CD4-positive, CD25-positive, alpha-beta regulatory T cell (primary cell): ENCODE measurements around the gene HOXA4. TPM values are rescaled to one million over a fixed set of nuclear protein-coding genes. Genes with fewer than 3 reads are reported as not detected.

Source experiments
- ATAC-seq, 2 donors: fragments of 150-1000 bp; cut with Tn5 transposase; one replicate each; pipeline ENCODE4 v1.10.0; 2021; ENCODE audit warnings: low read depth in 2 of 2, moderate number of reproducible peaks in 2 of 2, moderate library complexity in 1 of 2
- DNase-seq, 3 donors: peaks; one replicate each; pipeline versions ENCODE4 v3.0.0 to v3.0.0-alpha.2; 2012 to 2022; ENCODE audit warnings: mixed read lengths in 1 of 3
- H3K27ac ChIP-seq: one replicate; pipeline ENCODE4 v1.7.0; 2013; ENCODE audit warnings: mild to moderate bottlenecking, low read length; ENCODE audit not compliant: insufficient read depth, poor library complexity, severe bottlenecking
- H3K27me3 ChIP-seq: one replicate; pipeline ENCODE4 v1.7.0; 2013; ENCODE audit warnings: low read length; ENCODE audit not compliant: control insufficient read depth, insufficient read depth
- H3K36me3 ChIP-seq: one replicate; pipeline ENCODE4 v1.7.0; 2013; ENCODE audit warnings: mild to moderate bottlenecking, low read length, moderate library complexity; ENCODE audit not compliant: control insufficient read depth, insufficient read depth
- H3K4me1 ChIP-seq: 2 replicates; pipeline ENCODE4 v1.7.0; 2013; ENCODE audit warnings: mild to moderate bottlenecking, low read length; ENCODE audit not compliant: insufficient read depth, control insufficient read depth, poor library complexity, severe bottlenecking
- H3K4me3 ChIP-seq: one replicate; pipeline ENCODE4 v1.7.0; 2013; ENCODE audit warnings: low read depth, mild to moderate bottlenecking, low read length, moderate library complexity
- H3K9me3 ChIP-seq, 2 experiments: 1 replicate in 1 of 2; 2 replicates in 1 of 2; pipeline ENCODE4 v1.7.0; 2013; ENCODE audit warnings: low read length in 2 of 2, mild to moderate bottlenecking in 1 of 2, moderate library complexity in 1 of 2; ENCODE audit not compliant: control insufficient read depth in 2 of 2
- H3K27ac Mint-ChIP-seq, 3 donors: one replicate each; pipeline ENCODE4 v1.8.0; 2020 to 2022; ENCODE audit warnings: mild to moderate bottlenecking in 3 of 3, mixed read lengths in 3 of 3, moderate library complexity in 2 of 3
- H3K27me3 Mint-ChIP-seq: one replicate; pipeline ENCODE4 v1.8.0; 2022; ENCODE audit warnings: mild to moderate bottlenecking, mixed read lengths
- H3K36me3 Mint-ChIP-seq: one replicate; pipeline ENCODE4 v1.8.0; 2020; ENCODE audit warnings: mixed read lengths
- H3K4me1 Mint-ChIP-seq, 4 donors: one replicate each; pipeline ENCODE4 v1.8.0; 2020 to 2022; ENCODE audit warnings: mixed read lengths in 4 of 4, mild to moderate bottlenecking in 1 of 4
- H3K4me3 Mint-ChIP-seq, 4 donors: one replicate each; pipeline ENCODE4 v1.8.0; 2020 to 2022; ENCODE audit warnings: mild to moderate bottlenecking in 4 of 4, mixed read lengths in 4 of 4, moderate library complexity in 3 of 4
- H3K9me3 Mint-ChIP-seq, 7 donors: one replicate each; pipeline ENCODE4 v1.8.0; 2020 to 2022; ENCODE audit warnings: mixed read lengths in 7 of 7, mild to moderate bottlenecking in 3 of 7, moderate library complexity in 2 of 7
- polyA plus RNA-seq, 4 donors: library from polyadenylated mRNA; unstranded; fragments of 300-500 nt; fragmentation: Illumina TruSeq; gene quantifications; one replicate each; pipeline ENCODE4 v1.2.3, GENCODE V29; 2021
- total RNA-seq: library from RNA; stranded (reverse); gene quantifications from one replicate; pipeline ENCODE4 v1.2.3, GENCODE V29; 2022

The HOXA4 gene
- total and polyA plus RNA-seq, 5 donors from 2014 or later = 0.13 to 0.18 TPM; not detected in 3

DNA sequence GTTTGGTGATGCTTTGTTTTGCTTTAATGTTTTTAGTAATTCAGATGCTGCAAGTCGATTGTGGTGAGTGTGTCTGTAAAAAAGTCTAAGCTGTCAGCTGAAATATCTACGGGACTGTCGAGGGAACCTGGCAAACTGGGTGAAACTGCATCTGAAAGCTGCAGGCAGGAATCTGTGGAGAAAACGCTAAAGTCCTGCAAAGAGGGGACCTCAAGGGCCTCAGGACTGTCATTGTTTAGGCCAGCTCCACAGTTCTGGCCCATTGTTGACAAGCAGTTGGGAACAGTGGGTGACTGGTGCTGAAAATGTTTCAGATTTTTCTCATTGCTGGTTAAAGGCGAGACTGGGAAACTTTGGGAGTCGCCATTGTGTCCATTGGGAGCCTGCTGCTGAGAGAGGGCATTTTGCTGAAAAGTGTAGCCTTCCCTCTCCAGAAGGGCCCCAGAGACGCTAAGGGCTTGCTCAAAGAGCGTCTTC, 29.8 kb downstream of the HOXA4 start:
- peaks cover 25% of the 10 kb centered on the region for H3K4me1 ChIP-seq
- H3K27me3 Mint-ChIP-seq = peaks cover 73% of the 10 kb centered on the region
- H3K4me1 Mint-ChIP-seq = peaks cover 8 to 50% (median 19%) of the 10 kb centered on the region in 4 donors
- H3K27ac Mint-ChIP-seq = no peak overlapping the region
- no peak for DNase-seq
- ATAC-seq = no peak
- no peak overlapping the region for H3K27ac ChIP-seq
- H3K36me3 Mint-ChIP-seq = peaks cover 22% of the 10 kb centered on the region
- H3K9me3 Mint-ChIP-seq = peaks cover 0 to 7% (median 0%) of the 10 kb centered on the region in 7 donors
- no peak overlapping the region for H3K4me3 ChIP-seq
- H3K9me3 ChIP-seq = no peaks in the 10 kb centered on the region
- H3K27me3 ChIP-seq = peaks cover 18% of the 10 kb centered on the region
- H3K36me3 ChIP-seq = no peaks in the 10 kb centered on the region
- peak overlapping the region in 1 of 4 donors; percentile 55 for H3K4me3 Mint-ChIP-seq

DNA sequence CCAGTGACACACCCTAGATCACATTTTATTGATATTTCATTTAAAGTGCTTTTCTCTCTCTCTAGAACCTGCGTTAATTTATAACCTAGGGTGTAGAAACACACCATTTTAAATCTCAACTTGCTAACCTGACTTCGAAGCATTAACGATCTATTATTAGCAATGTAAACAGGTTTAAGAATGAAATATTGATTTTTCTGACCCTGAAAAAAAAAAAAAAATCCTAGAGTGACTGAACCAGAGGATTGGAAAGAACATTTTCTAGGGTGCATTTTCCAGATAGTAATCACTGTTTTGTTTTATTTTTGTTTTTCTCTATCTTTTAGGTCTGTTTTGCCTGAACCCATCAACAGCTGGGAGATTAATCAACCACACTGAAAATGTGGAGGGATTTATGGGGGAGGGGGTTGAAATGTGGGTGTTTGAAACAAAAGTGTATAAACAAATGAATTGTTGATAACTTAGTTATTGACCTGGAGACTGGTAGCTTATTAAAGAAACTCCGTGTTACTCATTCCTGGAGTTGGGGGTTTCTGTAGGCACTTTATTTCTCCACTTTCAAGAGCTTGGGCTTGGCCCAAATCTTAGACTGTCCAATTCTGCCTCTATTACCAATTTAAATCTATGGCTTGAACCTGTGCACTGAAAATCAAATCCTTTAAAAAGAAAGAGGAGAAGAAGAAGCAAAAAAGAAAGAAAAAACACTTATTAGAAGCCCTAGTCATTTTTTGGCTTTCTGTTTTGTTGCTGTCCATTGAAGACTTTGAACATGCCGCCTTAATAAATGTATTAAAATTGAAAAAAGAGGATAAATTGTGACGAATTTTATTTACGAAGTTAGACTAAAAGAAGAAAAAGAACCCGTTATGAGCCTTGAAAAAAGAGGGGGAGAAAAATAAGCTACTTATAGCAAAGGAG, 30.8 kb downstream of the HOXA4 start:
- no peaks in the 10 kb centered on the region for H3K36me3 ChIP-seq
- H3K9me3 ChIP-seq = no peaks in the 10 kb centered on the region
- peaks cover 22% of the 10 kb centered on the region for H3K36me3 Mint-ChIP-seq
- peak overlapping the region in 2 of 4 donors; percentile 36 to 69 for H3K4me3 Mint-ChIP-seq
- H3K4me1 ChIP-seq = peaks cover 35% of the 10 kb centered on the region
- H3K27me3 ChIP-seq = peaks cover 18% of the 10 kb centered on the region
- peaks cover 75% of the 10 kb centered on the region for H3K27me3 Mint-ChIP-seq
- no peak overlapping the region for H3K27ac ChIP-seq
- H3K4me3 ChIP-seq = no peak overlapping the region
- DNase-seq (no peak), ATAC-seq (no peak)
- peaks cover 0 to 7% (median 0%) of the 10 kb centered on the region in 7 donors for H3K9me3 Mint-ChIP-seq
- H3K4me1 Mint-ChIP-seq = peaks cover 8 to 60% (median 22%) of the 10 kb centered on the region in 4 donors
- H3K27ac Mint-ChIP-seq = no peak overlapping the region

DNA sequence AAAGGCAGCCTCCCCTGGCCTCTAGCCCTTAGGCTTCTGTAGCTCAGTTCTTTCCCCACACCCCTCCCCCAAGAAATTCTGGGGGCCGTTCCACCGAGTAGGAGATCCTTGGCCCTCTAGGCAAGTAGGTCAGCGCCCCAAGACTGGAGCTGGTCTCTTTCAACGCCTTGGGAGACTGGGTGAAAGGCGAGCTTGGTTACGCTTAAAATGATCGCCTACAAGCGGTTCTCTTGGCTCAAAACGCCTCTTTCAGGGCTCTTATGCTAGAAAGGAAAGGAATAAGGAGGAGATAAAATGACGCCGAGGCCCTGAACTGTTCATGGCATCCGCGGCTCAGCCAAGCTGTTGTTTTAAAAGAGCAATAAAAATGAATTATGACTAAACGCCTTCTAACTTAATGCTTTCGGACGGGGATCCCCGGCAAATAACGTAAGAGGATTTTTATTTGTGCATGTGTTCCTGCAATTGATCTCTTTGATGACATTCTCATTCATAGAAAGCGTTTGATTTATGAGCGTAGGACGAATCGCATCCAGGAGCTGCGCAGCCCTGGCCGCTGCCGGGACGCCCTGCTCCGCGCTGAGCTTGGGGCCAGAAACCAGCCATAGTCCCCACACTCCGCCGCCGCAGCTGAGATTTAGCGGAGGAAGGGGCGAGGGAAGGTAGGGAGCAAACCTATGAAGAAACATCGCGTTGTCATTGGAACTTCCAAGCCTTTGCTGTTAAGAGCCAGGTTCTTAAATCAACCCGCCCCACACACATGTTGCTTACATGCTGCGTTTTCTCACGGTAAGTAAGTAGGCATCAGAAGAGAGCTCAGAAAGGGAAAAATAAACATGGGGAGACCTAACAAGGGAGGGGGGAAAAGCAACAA, 31.7 kb downstream of the HOXA4 start:
- H3K9me3 ChIP-seq = no peaks in the 10 kb centered on the region
- Mint-ChIP-seq H3K36me3 (peaks cover 22% of the 10 kb centered on the region), H3K27ac (no peak overlapping the region), H3K4me1 (peaks cover 10 to 66% (median 25%) of the 10 kb centered on the region in 4 donors), H3K27me3 (peaks cover 74% of the 10 kb centered on the region), H3K4me3 (peak overlapping the region in 3 of 4 donors; percentile 36 to 73 (median 69)), H3K9me3 (peaks cover 0 to 5% (median 0%) of the 10 kb centered on the region in 7 donors)
- no peaks in the 10 kb centered on the region for H3K36me3 ChIP-seq
- H3K4me1 ChIP-seq = peaks cover 35% of the 10 kb centered on the region
- peaks cover 18% of the 10 kb centered on the region for H3K27me3 ChIP-seq
- H3K4me3 ChIP-seq = no peak overlapping the region
- no peak for DNase-seq
- H3K27ac ChIP-seq = no peak overlapping the region
- no peak for ATAC-seq

DNA sequence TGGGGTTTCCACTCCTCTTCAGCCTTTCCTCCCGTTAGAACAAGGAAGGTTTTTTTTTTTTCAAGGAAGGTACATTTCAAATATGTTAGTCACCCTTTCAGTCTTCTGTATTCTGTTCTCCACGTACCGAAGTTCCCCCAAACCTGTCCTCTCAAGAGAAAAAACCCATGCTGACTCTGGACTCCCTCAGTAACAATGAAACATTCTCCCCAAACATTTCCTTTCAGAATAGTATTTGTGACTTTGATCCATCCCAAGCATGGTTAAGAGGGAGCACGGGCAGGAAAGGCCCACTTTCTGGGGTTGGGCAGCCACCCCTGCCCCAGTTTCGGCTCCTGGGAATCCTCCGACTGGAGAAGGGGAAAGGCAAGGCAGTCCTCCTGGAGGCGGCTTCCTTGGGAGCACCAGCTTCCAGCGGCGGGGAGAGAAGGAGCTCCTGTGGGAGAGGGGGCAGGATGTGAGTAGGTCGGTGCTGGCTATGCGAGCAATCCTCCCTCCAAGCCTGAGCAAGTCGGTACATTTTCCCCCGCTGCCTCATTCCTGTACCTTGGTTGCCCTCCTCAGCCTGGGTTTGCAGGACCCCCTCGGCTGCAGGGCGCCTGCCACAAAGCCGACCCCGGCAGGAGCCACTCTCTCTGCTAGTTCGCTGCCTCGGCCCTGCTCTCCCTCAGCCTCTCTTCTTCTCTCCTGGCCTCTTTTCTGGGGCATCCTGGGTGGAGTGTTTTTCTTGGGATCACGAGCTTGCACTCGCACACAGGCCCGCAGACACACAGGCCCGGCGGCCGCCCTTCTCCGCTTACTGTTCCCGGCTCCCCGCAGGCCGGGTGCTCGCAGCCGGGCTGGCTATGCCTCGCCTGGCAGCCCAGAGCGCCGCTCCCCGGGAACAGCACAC, 32.6 kb downstream of the HOXA4 start:
- H3K9me3 Mint-ChIP-seq = peaks cover 0 to 2% (median 0%) of the 10 kb centered on the region in 7 donors
- H3K4me1 ChIP-seq = peaks cover 34% of the 10 kb centered on the region
- peaks cover 16 to 58% (median 24%) of the 10 kb centered on the region in 4 donors for H3K4me1 Mint-ChIP-seq
- H3K4me3 ChIP-seq = peak overlapping the region; percentile 76
- H3K4me3 Mint-ChIP-seq = peak overlapping the region; percentile 94 to 98 (median 94)
- no peak overlapping the region for H3K27ac Mint-ChIP-seq
- no peaks in the 10 kb centered on the region for H3K9me3 ChIP-seq
- H3K36me3 ChIP-seq = no peaks in the 10 kb centered on the region
- H3K27me3 Mint-ChIP-seq = peaks cover 71% of the 10 kb centered on the region
- DNase-seq (no peak), ATAC-seq (no peak)
- H3K27me3 ChIP-seq = peaks cover 14% of the 10 kb centered on the region
- no peak overlapping the region for H3K27ac ChIP-seq
- peaks cover 22% of the 10 kb centered on the region for H3K36me3 Mint-ChIP-seq

DNA sequence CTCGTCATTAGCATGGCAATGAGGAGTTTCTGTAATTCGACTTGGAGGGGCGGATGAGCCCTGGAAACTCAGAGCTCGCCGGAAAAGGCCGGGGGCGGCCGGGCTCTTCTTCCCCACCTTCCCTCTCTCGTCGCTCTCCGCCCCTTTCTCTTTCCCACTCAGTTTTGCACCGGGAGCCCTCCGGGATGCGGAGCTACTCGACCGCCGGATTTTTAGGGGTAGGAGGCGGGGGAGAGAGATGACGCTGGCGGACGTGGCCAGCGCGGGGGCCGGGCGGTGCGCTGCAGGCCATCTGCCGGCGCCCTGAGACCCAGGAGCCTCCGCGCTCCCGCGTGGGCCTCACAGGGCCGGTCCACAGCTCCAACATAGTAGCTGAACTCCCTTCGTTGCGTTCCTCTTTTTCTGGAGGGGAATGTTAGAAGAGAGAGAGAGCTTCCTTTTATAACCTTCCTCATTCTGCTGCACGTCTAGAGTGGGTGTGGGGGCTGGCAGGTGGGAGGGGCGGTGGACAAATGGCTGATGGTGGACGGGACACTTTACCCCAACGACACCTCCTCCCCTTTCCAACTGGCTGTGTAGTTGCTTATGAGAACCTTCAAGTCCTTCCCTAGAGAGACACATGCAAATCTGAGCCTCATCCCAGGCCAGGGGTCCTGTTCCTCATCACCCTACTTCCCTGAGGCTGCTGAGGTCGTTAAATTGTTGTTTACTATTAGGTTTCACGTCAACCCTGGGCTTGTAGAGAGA, 33.6 kb downstream of the HOXA4 start:
- Histone ChIP-seq H3K9me3 (no peaks in the 10 kb centered on the region), H3K27me3 (peaks cover 19% of the 10 kb centered on the region), H3K27ac (peak overlapping the region; percentile 65), H3K4me1 (peaks cover 25% of the 10 kb centered on the region), H3K36me3 (no peaks in the 10 kb centered on the region), H3K4me3 (peak overlapping the region; percentile 76)
- H3K4me1 Mint-ChIP-seq = peaks cover 13 to 53% (median 19%) of the 10 kb centered on the region in 4 donors
- H3K9me3 Mint-ChIP-seq = peaks cover 0 to 2% (median 0%) of the 10 kb centered on the region in 7 donors
- H3K36me3 Mint-ChIP-seq = peaks cover 26% of the 10 kb centered on the region
- DNase-seq (peak in 1 of 3 donors; percentile 12), ATAC-seq (no peak)
- H3K4me3 Mint-ChIP-seq = peak overlapping the region; percentile 94 to 98 (median 94)
- peak overlapping the region; percentile 23 to 88 (median 61) for H3K27ac Mint-ChIP-seq
- peaks cover 72% of the 10 kb centered on the region for H3K27me3 Mint-ChIP-seq

DNA sequence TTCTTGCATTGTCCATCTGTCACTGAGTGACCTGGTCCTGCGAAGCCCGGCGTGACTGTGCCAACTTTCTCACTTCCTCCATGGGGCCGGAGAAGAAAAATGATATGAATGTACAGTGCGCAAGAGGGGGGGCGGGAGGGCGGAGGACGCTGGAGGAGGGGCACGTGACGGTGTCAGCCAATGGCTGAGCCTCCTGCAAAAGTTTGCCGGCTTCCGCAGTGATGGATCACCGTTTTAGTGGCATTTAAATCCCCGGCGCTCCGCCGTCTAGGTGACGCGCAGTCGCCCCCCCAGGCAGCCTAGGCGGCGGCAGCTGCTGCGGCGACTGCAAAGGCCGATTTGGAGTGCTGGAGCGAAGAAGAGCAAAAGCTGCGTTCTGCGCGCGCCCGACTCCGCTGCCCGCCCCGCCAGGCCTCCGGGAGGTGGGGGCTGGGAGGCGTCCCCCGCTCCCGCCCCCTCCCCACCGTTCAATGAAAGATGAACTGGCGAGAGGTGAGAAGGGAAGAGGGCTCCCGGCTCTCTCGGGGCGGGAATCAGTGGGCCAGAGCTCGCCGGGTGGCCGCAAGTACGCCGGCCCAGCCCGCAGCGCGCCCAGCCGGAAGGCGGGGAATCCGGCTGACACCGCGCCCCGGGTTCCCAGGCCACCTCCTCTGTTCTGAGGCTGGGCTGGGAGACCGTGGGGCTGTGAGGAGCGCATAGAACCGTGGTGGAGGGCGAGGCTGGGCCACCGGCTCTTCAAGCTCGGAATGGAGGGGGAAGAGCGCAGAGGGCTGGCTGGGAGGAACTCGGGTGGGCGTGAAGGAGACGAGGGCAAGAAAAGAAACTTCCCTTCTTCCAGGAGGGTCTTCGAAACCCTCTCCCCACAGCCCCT, 34.4 kb downstream of the HOXA4 start, which contains the start of gene HOXA1:
Gene HOXA1, minus strand, starts transcription at position 104 of the 871 bp plus-strand sequence. Its CDS starts 88 bp downstream, at position 16.
- H3K36me3 Mint-ChIP-seq = peaks cover 19% of the 10 kb centered on the region
- peak; percentile 73 to 86 (median 78) for DNase-seq
- Histone ChIP-seq H3K9me3 (no peaks in the 10 kb centered on the region), H3K27me3 (peaks cover 17% of the 10 kb centered on the region), H3K36me3 (no peaks in the 10 kb centered on the region), H3K4me1 (peaks cover 23% of the 10 kb centered on the region), H3K4me3 (peak within 1 kb of the TSS; percentile 76), H3K27ac (peak within 1 kb of the TSS; percentile 65)
- peaks cover 72% of the 10 kb centered on the region for H3K27me3 Mint-ChIP-seq
- H3K9me3 Mint-ChIP-seq = peaks cover 0 to 2% (median 0%) of the 10 kb centered on the region in 7 donors
- ATAC-seq = peak; percentile 89 to 91
- H3K4me1 Mint-ChIP-seq = peaks cover 11 to 49% (median 19%) of the 10 kb centered on the region in 4 donors
- H3K4me3 Mint-ChIP-seq = peak within 1 kb of the TSS; percentile 94 to 98 (median 94)
- peak within 1 kb of the TSS; percentile 50 to 88 (median 57) for H3K27ac Mint-ChIP-seq
